GM12878 (cell line): ENCODE results near the gene HPS5. TPM values are rescaled to one million over a fixed set of nuclear protein-coding genes. Genes with fewer than 3 reads are reported as not detected.

ENCODE experiments used
- ATAC-seq: fragments of 200-7000 bp; cut with Tn5 transposase; 3 replicates; pipeline ENCODE4 v1.9.1; 2020; ENCODE audit warnings: mild to moderate bottlenecking, moderate library complexity
- BruUV-seq: library from RNA; stranded (reverse); fragments of 400-500 nt; replicated peaks from 2 replicates; lab custom pipeline; 2021; lab: Mats Ljungman, UMichigan
- CTCF ChIA-PET: fragments of 300-600 bp; sonication (Branson Sonifier 250); formaldehyde crosslinking; extraction: SDS; loops from one replicate; lab custom pipeline; 2021; ENCODE audit warnings: inconsistent platforms; lab: Yijun Ruan, JAX
- POLR2A ChIA-PET: fragments of 350-600 bp; formaldehyde crosslinking; extraction: SDS; loops from one replicate; lab custom pipeline; 2021; ENCODE audit warnings: inconsistent platforms; lab: Charles Lee
- RAD21 ChIA-PET: fragments of 300-600 bp; sonication (Branson Sonifier 250); formaldehyde crosslinking; loops from one replicate; lab custom pipeline; 2023; ENCODE audit warnings: antibody characterized with exemption; ENCODE audit not compliant: unreplicated experiment; lab: Charles Lee
- SMC1A ChIA-PET: fragments of 300-600 bp; sonication (Branson Sonifier 250); formaldehyde crosslinking; loops from one replicate; lab custom pipeline; 2023; ENCODE audit not compliant: unreplicated experiment, uncharacterized antibody; lab: Charles Lee
- DNase-seq: peaks from one replicate; pipeline ENCODE4 v3.0.0-alpha.2; 2011; ENCODE audit warnings: low read depth, low spot score
- FAIRE-seq: peaks from 3 replicates; lab custom pipeline; 2011; peaks lifted over from hg19 to GRCh38; lab: Jason Lieb, UNC
- H2AFZ ChIP-seq: 2 replicates; pipeline ENCODE4 v1.6.0; 2011; ENCODE audit warnings: low read depth, low read length, control low read depth; ENCODE audit not compliant: control insufficient read depth
- H3K27ac ChIP-seq: 2 replicates; pipeline ENCODE4 v1.5.1; 2011; ENCODE audit warnings: control low read depth; ENCODE audit not compliant: control insufficient read depth, insufficient read depth
- H3K27me3 ChIP-seq, 2 experiments: replicated peaks in 1 of 2; 2 replicates each; pipeline versions ENCODE4 v1.6.0 to v1.6.1; 2011; ENCODE audit warnings: low read length in 1 of 2; ENCODE audit not compliant: control insufficient read depth in 2 of 2, insufficient read depth in 2 of 2
- H3K36me3 ChIP-seq, 2 experiments: 2 replicates each; pipeline ENCODE4 v1.5.1; 2011; ENCODE audit warnings: low read length in 1 of 2; ENCODE audit not compliant: control insufficient read depth in 2 of 2, insufficient read depth in 2 of 2
- H3K4me1 ChIP-seq: 2 replicates; pipeline ENCODE4 v1.6.1; 2011; ENCODE audit warnings: mild to moderate bottlenecking, low read length, moderate library complexity, mixed read lengths; ENCODE audit not compliant: control insufficient read depth, insufficient read depth
- H3K4me2 ChIP-seq: 2 replicates; pipeline ENCODE4 v1.6.0; 2011; ENCODE audit warnings: control low read depth; ENCODE audit not compliant: control insufficient read depth, insufficient read depth
- H3K4me3 ChIP-seq: fragments of 200-600 bp; sonication (generic); 2 replicates; pipeline ENCODE4 v1.5.1; 2016
- H3K79me2 ChIP-seq: 2 replicates; pipeline ENCODE4 v1.6.0; 2011; ENCODE audit warnings: low read length; ENCODE audit not compliant: control insufficient read depth, insufficient read depth
- H3K9ac ChIP-seq: 2 replicates; pipeline ENCODE4 v1.8.0; 2011; ENCODE audit warnings: low read length, control low read depth, mixed read lengths; ENCODE audit not compliant: control insufficient read depth, insufficient read depth
- H3K9me3 ChIP-seq: replicated peaks from 3 replicates; pipeline ENCODE4 v1.5.1; 2011; ENCODE audit warnings: mild to moderate bottlenecking, low read length; ENCODE audit not compliant: control insufficient read depth, insufficient read depth
- H4K20me1 ChIP-seq: 2 replicates; pipeline ENCODE4 v1.6.0; 2011; ENCODE audit not compliant: control insufficient read depth, insufficient read depth
- ATF7 ChIP-seq: fragments of 450-650 bp; IDR thresholded peaks from 2 replicates; pipeline ENCODE4 v1.6.1; 2016; ENCODE audit warnings: low read depth, mild to moderate bottlenecking
- BCL11A ChIP-seq: IDR thresholded peaks from 2 replicates; pipeline ENCODE4 v1.6.1; 2011; ENCODE audit warnings: low read depth, low read length
- BCLAF1 ChIP-seq: fragments of 450-650 bp; IDR thresholded peaks from 2 replicates; pipeline ENCODE4 v1.6.1; 2017; ENCODE audit warnings: antibody characterized with exemption, mild to moderate bottlenecking, moderate library complexity
- BRCA1 ChIP-seq: IDR thresholded peaks from 2 replicates; pipeline ENCODE4 v1.6.1; 2011; ENCODE audit warnings: low read depth, low read length, improper control_type of control experiment
- KLF5 ChIP-seq: fragments of 450-650 bp; IDR thresholded peaks from 2 replicates; pipeline ENCODE4 v1.6.1; 2014; ENCODE audit warnings: mild to moderate bottlenecking; ENCODE audit not compliant: partially characterized antibody
- MYC ChIP-seq: IDR thresholded peaks from 2 replicates; pipeline ENCODE4 v1.6.1; 2011; ENCODE audit warnings: mild to moderate bottlenecking, low read length, moderate library complexity, inconsistent platforms; ENCODE audit not compliant: insufficient read depth, insufficient replicate concordance, insufficient read length, severe bottlenecking
- POLR2A ChIP-seq: IDR thresholded peaks from 2 replicates; pipeline ENCODE4 v1.6.1; 2011; ENCODE audit warnings: low read depth, mild to moderate bottlenecking, low read length
- PRDM15 ChIP-seq: fragments of 450-650 bp; formaldehyde crosslinking; IDR thresholded peaks from 2 replicates; pipeline ENCODE4 v1.4.0; 2020; ENCODE audit warnings: mild to moderate bottlenecking, moderate library complexity
- SIX5 ChIP-seq: IDR thresholded peaks from 2 replicates; pipeline ENCODE4 v1.6.1; 2011; ENCODE audit warnings: mild to moderate bottlenecking, low read depth, low read length, moderate library complexity; ENCODE audit not compliant: severe bottlenecking
- SREBF1 ChIP-seq: IDR thresholded peaks from 2 replicates; pipeline ENCODE4 v1.6.1; 2012; ENCODE audit warnings: mild to moderate bottlenecking, low read length
- TCF3 ChIP-seq: IDR thresholded peaks from 2 replicates; pipeline ENCODE4 v1.6.1; 2012; ENCODE audit warnings: low read depth, mild to moderate bottlenecking, low read length, borderline replicate concordance; ENCODE audit not compliant: insufficient read depth
- YBX1 ChIP-seq: fragments of 450-650 bp; IDR thresholded peaks from 2 replicates; pipeline ENCODE4 v1.6.1; 2016; ENCODE audit warnings: antibody characterized with exemption
- ZNF274 ChIP-seq: IDR thresholded peaks from one replicate; pipeline ENCODE4 v1.8.0; 2011; ENCODE audit not compliant: insufficient read length, insufficient read depth
- ZNF592 ChIP-seq: fragments of 450-650 bp; IDR thresholded peaks from 2 replicates; pipeline ENCODE4 v1.6.1; 2017; ENCODE audit warnings: mild to moderate bottlenecking, moderate library complexity
- WGBS: methylation state at CpG from one replicate; pipeline ENCODE4 v1.1.6; 2016; ENCODE audit warnings: low lambda C conversion rate; ENCODE audit not compliant: insufficient replicate concordance, insufficient coverage; ENCODE audit errors: missing lambda C conversion rate; 5-methylcytosine and 5-hydroxymethylcytosine counted together
- in situ Hi-C: fragments of 300-500 bp; cut with MboI; formaldehyde crosslinking; loops from 9 replicates; pipeline ENCODE4 v1.14.3; 2018; ENCODE audit warnings: mixed read lengths
- intact Hi-C: fragments of 100-400 bp; cut with micrococcal nuclease; formaldehyde crosslinking; loops from one replicate; pipeline ENCODE4 v1.14.2; 2022; ENCODE audit not compliant: unreplicated experiment
- polyA plus RNA-seq, 11 experiments: library from polyadenylated mRNA; depleted of rRNA in 4 of 11; unstranded in 6 of 11; stranded (reverse) in 5 of 11; fragments of >200 nt; fragmentation: Nextera tagmentation in 4 of 11; fragmentation: Illumina TruSeq in 1 of 11; extraction: Ambion mirVana in 4 of 11; extraction: Trizol in 1 of 11; gene quantifications; 1 replicate in 1 of 11; 2 replicates in 10 of 11; pipeline versions ENCODE4 v1.2.1 to v1.2.3, GENCODE V29; 2011 to 2016; ENCODE audit warnings: inconsistent platforms in 2 of 11, missing spikeins in 2 of 11, low read depth in 1 of 11
- total RNA-seq, 4 experiments: library from RNA; depleted of rRNA in 3 of 4; stranded (reverse); fragments of >200 nt in 3 of 4; fragmentation: Illumina TruSeq in 1 of 4; extraction: Trizol in 1 of 4; gene quantifications; 2 replicates each; pipeline versions ENCODE4 v1.2.1 to v1.2.3, GENCODE V29; 2013 to 2021

Gene HPS5
- total and polyA plus RNA-seq, 10 of the 15 experiments (the other 5 are each of a cell fraction or from before 2014, with no cell fraction given): 11.9 to 32.6 (median 23.5) TPM

GRCh38 chr11:18236664-18237356 lies 85.1 kb downstream of the HPS5 start, which contains the start of gene SAA4:
SAA4 (minus strand) TSS chr11:18236802; CDS start chr11:18235926, 876 bp downstream.
- ChIA-PET RAD21 (no interaction called here), POLR2A (interaction anchor here (1.6 kb wide), 1 partner anchor 8 kb away, joined by 3 read pairs; no protein-coding TSS in a partner anchor), CTCF (interaction anchor here (1.3 to 1.9 kb wide), 2 partner anchors 33 to 122 kb away, joined by 4 to 5 read pairs; no protein-coding TSS in a partner anchor), SMC1A (no interaction called here)
- no peak within 1 kb of the TSS for H3K4me2 ChIP-seq
- no peaks in the 10 kb centered on the region for H3K79me2 ChIP-seq
- no peak within 1 kb of the TSS for H3K4me3 ChIP-seq
- no peaks in the 10 kb centered on the region for H3K9me3 ChIP-seq
- no peaks in the 10 kb centered on the region for H3K4me1 ChIP-seq
- in situ Hi-C loops: no loop called here
- H4K20me1 ChIP-seq: no peaks in the 10 kb centered on the region
- H3K27me3 ChIP-seq: no peaks in the 10 kb centered on the region
- FAIRE-seq: no peak
- no peak within 1 kb of the TSS for H3K9ac ChIP-seq
- ATAC-seq: no peak
- WGBS: 24% methylated on average over 2 of the region's 2 CpGs
- H2AFZ ChIP-seq: no peak within 1 kb of the TSS
- intact Hi-C loops: no loop called here
- DNase-seq: no peak
- no peak within 1 kb of the TSS for H3K27ac ChIP-seq
- no TSS peak for BruUV-seq
- no peaks in the 10 kb centered on the region for H3K36me3 ChIP-seq
- TF ChIP-seq PRDM15 (CRISPR knock-in tag) (no peak), TCF3 (no peak), BCLAF1 (no peak), SIX5 (no peak), MYC (no peak), POLR2A (no peak), SREBF1 (no peak), ZNF274 (no peak), YBX1 (no peak), ATF7 (no peak), ZNF592 (no peak), BRCA1 (no peak), BCL11A (no peak), KLF5 (no peak)
